Lung (tissue), 12 donors: Measurements from ENCODE around the gene SLC26A1. TPM values are rescaled to one million over a fixed set of nuclear protein-coding genes. Genes with fewer than 3 reads are reported as not detected.

ENCODE experiments used
- ATAC-seq: fragments of 200-7000 bp; cut with Tn5 transposase; one replicate; pipeline ENCODE4 v1.9.1; 2020; ENCODE audit warnings: moderate number of reproducible peaks; ENCODE audit not compliant: insufficient read depth, low FRiP score
- DNase-seq, 3 donors: peaks; one replicate each; pipeline ENCODE4 v3.0.0-alpha.2; 2013 to 2017
- H3K27ac ChIP-seq, 2 donors: one replicate each; pipeline ENCODE4 v1.5.1; 2013; ENCODE audit warnings: mild to moderate bottlenecking in 2 of 2, moderate library complexity in 2 of 2, control low read depth in 1 of 2, inconsistent platforms in 1 of 2, low read depth in 1 of 2, low read length in 1 of 2
- H3K27me3 ChIP-seq, 3 donors: one replicate each; pipeline ENCODE4 v1.5.1; 2013; ENCODE audit warnings: low read length in 2 of 3; ENCODE audit not compliant: control insufficient read depth in 3 of 3, insufficient read depth in 3 of 3
- H3K36me3 ChIP-seq, 4 donors: one replicate each; pipeline ENCODE4 v1.5.1; 2013; ENCODE audit warnings: low read length in 4 of 4, mild to moderate bottlenecking in 1 of 4, moderate library complexity in 1 of 4; ENCODE audit not compliant: control insufficient read depth in 4 of 4, insufficient read depth in 4 of 4
- H3K4me1 ChIP-seq, 5 donors: one replicate each; pipeline ENCODE4 v1.5.1; 2013; ENCODE audit warnings: low read length in 5 of 5, mild to moderate bottlenecking in 2 of 5, moderate library complexity in 1 of 5; ENCODE audit not compliant: control insufficient read depth in 5 of 5, insufficient read depth in 5 of 5
- H3K4me3 ChIP-seq: one replicate; pipeline ENCODE4 v1.5.1; 2013; ENCODE audit warnings: mild to moderate bottlenecking, control low read depth, moderate library complexity
- H3K9ac ChIP-seq, 2 donors: one replicate each; pipeline ENCODE4 v1.5.1; 2013; ENCODE audit warnings: low read length in 2 of 2, control low read depth in 1 of 2; ENCODE audit not compliant: insufficient read depth in 1 of 2
- H3K9me3 ChIP-seq, 4 donors: one replicate each; pipeline ENCODE4 v1.5.1; 2013; ENCODE audit warnings: low read length in 3 of 4, mild to moderate bottlenecking in 1 of 4, moderate library complexity in 1 of 4; ENCODE audit not compliant: control insufficient read depth in 4 of 4, insufficient read depth in 3 of 4
- WGBS, 2 donors: extraction: QIAGEN DNeasy Blood & Tissue Kit; methylation state at CpG; one replicate each; pipeline ENCODE4 v1.1.7; 2013; 5-methylcytosine and 5-hydroxymethylcytosine counted together
- polyA plus RNA-seq, 2 donors: library from polyadenylated mRNA; stranded (reverse); fragments of 200-250 nt; gene quantifications; one replicate each; pipeline ENCODE4 v1.2.1, GENCODE V29; 2013
- total RNA-seq, 2 donors: library from RNA; depleted of rRNA in 1 of 2; stranded (reverse); fragments of >200 nt in 1 of 2; gene quantifications; one replicate each; pipeline ENCODE4 v1.2.1, GENCODE V29; 2014 to 2021
- TF ChIP-seq, protein P1 (sequence below): IDR thresholded peaks from 2 replicates; pipeline ENCODE4 v1.5.1; 2012; ENCODE audit warnings: mild to moderate bottlenecking; ENCODE audit errors: control extremely low read depth, extremely low read depth
- donor health status: control.
- donor health status: control.
- donor health status: Bipolar disorder and iron deficiency.
- donor health status: healthy.
- donor health status: DM: yes; HTN: yes; CAD: no.

SLC26A1 gene
- total and polyA plus RNA-seq, 4 donors, result 0.20 to 0.83 (median 0.50) TPM

DNA sequence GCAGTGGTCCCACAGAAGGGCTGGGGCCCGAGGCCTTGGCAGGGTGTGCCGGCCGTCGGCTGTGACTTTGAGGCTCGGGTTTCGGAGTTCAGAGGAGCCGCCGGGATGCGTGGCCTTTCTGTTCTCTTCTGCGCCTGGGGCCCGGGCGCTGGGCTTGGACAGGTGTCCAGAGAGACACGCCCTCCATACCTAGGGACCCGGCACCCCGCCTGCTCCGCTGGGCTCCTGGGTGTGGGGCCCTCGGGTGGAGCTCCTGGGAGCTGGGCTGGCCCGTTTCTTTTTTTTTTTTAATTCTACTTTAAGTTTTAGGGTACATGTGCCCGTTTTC, 29.5 kb upstream of the SLC26A1 start:
- Histone ChIP-seq H3K4me3 (no peak overlapping the region), H3K36me3 (peaks cover 0 to 18% (median 12%) of the 10 kb centered on the region in 4 donors), H3K27me3 (no peaks in the 10 kb centered on the region), H3K4me1 (peaks cover 0 to 12% (median 2%) of the 10 kb centered on the region in 5 donors), H3K27ac (no peak overlapping the region), H3K9ac (no peak overlapping the region), H3K9me3 (peaks cover 0 to 5% (median 0%) of the 10 kb centered on the region in 4 donors)
- DNase-seq (no peak), ATAC-seq (no peak)
- TF ChIP-seq, protein P1, sequence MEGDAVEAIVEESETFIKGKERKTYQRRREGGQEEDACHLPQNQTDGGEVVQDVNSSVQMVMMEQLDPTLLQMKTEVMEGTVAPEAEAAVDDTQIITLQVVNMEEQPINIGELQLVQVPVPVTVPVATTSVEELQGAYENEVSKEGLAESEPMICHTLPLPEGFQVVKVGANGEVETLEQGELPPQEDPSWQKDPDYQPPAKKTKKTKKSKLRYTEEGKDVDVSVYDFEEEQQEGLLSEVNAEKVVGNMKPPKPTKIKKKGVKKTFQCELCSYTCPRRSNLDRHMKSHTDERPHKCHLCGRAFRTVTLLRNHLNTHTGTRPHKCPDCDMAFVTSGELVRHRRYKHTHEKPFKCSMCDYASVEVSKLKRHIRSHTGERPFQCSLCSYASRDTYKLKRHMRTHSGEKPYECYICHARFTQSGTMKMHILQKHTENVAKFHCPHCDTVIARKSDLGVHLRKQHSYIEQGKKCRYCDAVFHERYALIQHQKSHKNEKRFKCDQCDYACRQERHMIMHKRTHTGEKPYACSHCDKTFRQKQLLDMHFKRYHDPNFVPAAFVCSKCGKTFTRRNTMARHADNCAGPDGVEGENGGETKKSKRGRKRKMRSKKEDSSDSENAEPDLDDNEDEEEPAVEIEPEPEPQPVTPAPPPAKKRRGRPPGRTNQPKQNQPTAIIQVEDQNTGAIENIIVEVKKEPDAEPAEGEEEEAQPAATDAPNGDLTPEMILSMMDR, result no peak
- 91 to 93% methylated on average over 14 to 19 of the region's 19 CpGs for WGBS, 2 donors

GRCh38 chr4:1022051-1022738, 29.0 kb upstream of the SLC26A1 start:
- H3K4me3 ChIP-seq, result no peak overlapping the region
- H3K9me3 ChIP-seq, result peaks cover 0 to 5% (median 0%) of the 10 kb centered on the region in 4 donors
- H3K27ac ChIP-seq, result no peak overlapping the region
- H3K4me1 ChIP-seq, result peaks cover 0 to 11% (median 0%) of the 10 kb centered on the region in 5 donors
- peaks cover 0 to 18% (median 12%) of the 10 kb centered on the region in 4 donors for H3K36me3 ChIP-seq
- H3K9ac ChIP-seq, result no peak overlapping the region
- no peaks in the 10 kb centered on the region for H3K27me3 ChIP-seq
- WGBS, 2 donors, result 96 to 97% methylated on average over 46 of the region's 46 CpGs
- TF ChIP-seq, protein P1, result no peak
- no peak for DNase-seq
- ATAC-seq, result no peak

DNA sequence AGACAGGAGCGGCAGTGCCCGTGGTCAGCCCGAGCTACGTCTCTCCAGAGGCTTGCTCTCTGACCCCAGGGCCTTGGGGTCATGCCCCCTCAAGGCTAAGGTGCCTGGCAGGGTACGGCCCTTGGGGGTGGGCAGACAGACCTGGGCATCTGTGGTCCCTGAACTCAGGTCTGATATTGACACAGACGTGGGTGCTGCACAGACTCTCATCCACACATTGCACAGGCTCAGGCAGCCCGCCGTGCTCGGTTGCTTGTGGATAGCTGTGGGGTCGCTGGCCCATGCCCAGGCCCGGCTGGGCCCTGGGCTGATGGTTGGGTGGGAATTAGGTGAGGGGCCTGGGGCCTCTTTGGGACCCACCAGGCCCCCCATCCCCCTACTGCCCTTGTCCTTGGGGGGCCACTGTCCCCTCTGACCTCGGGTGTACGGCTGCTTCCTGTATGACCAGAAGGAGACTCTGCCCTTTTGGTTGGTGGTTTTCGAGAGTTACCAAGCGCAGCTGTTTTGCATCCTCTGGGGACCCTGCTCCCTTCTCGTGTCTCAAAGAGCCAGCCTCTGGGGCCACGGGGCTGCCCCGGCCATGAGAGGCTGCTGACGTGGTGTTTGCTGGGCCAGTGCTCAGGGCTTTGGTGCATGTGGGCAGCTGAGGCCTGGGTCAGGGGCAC, 28.3 kb upstream of the SLC26A1 start:
- no peak for ATAC-seq
- H3K4me3 ChIP-seq, result no peak overlapping the region
- H3K9me3 ChIP-seq, result peaks cover 0 to 5% (median 0%) of the 10 kb centered on the region in 4 donors
- 92 to 94% methylated on average over 19 of the region's 19 CpGs for WGBS, 2 donors
- TF ChIP-seq, protein P1, result no peak
- peaks cover 0 to 18% (median 12%) of the 10 kb centered on the region in 4 donors for H3K36me3 ChIP-seq
- no peak overlapping the region for H3K27ac ChIP-seq
- H3K27me3 ChIP-seq, result no peaks in the 10 kb centered on the region
- H3K9ac ChIP-seq, result no peak overlapping the region
- DNase-seq, result no peak
- peaks cover 0 to 11% (median 0%) of the 10 kb centered on the region in 5 donors for H3K4me1 ChIP-seq
